ENCODE measurements around the gene SNRNP35.

The SNRNP35 gene

DNA sequence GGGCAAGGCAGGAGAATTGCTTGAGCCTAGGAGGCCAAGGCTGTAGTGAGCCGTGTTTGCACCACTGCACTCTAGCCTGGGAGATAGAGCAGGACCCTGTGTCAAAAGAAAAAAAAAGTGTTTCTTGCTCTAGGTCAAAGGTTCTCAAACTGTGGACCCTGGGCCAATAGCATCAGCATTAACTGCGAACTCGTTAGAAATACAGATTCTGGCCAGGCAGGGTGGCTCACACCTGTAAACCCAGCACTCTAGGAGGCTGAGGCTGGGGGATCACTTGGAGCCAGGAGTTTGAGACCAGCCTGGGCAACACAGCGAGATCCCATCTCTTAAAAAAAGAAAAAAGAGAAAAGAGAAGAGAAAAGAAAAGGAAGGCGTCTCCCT lies 22.3 kb upstream of the SNRNP35 start:
- H2AFZ ChIP-seq (ENCODE audit: low read length, unreplicated experiment) = peak overlapping the region; percentile 52
- H3K27ac ChIP-seq (ENCODE audit: low read depth, low read length) = peak overlapping the region; percentile 57; the same call in 1 of the 2 replicates

GRCh38 chr12:123436017-123436964 lies 21.6 kb upstream of the SNRNP35 start, which contains the start of gene RILPL2:
RILPL2 (minus strand) TSS chr12:123436684; CDS start chr12:123436420, 264 bp downstream.
- peaks cover 8% of the 10 kb centered on the region for H3K4me1 ChIP-seq (ENCODE audit: control insufficient read depth, insufficient read depth, low read length, unreplicated experiment)
- peak within 1 kb of the TSS; percentile 83 for H3K4me3 ChIP-seq (ENCODE audit: low read depth, low read length)
- no peaks in the 10 kb centered on the region for H3K27me3 ChIP-seq (ENCODE audit: insufficient read depth, low read length)
- H3K27ac ChIP-seq (ENCODE audit: low read depth, low read length) = peak within 1 kb of the TSS; percentile 57; the same call in 1 of the 2 replicates
- H3K36me3 ChIP-seq (ENCODE audit: insufficient read depth, low read length) = no peaks in the 10 kb centered on the region
- H2AFZ ChIP-seq (ENCODE audit: low read length, unreplicated experiment) = peak within 1 kb of the TSS; percentile 52
- peaks cover 20% of the 10 kb centered on the region for H3K79me2 ChIP-seq (ENCODE audit: control insufficient read depth, insufficient read depth, low read length, unreplicated experiment)

More for the DNA sequence above, 22.3 kb upstream of the SNRNP35 start:
- Histone ChIP-seq H3K36me3 (ENCODE audit: insufficient read depth, low read length) (no peaks in the 10 kb centered on the region), H3K27me3 (ENCODE audit: insufficient read depth, low read length) (no peaks in the 10 kb centered on the region), H3K4me1 (ENCODE audit: control insufficient read depth, insufficient read depth, low read length, unreplicated experiment) (peaks cover 8% of the 10 kb centered on the region), H3K4me3 (ENCODE audit: low read depth, low read length) (peak overlapping the region; percentile 83), H3K79me2 (ENCODE audit: control insufficient read depth, insufficient read depth, low read length, unreplicated experiment) (peaks cover 20% of the 10 kb centered on the region)

GRCh38 chr12:123441523-123442164 lies 16.3 kb upstream of the SNRNP35 start:
- H3K36me3 ChIP-seq (ENCODE audit: insufficient read depth, low read length) = no peaks in the 10 kb centered on the region
- no peak overlapping the region for H2AFZ ChIP-seq (ENCODE audit: low read length, unreplicated experiment)
- H3K4me3 ChIP-seq (ENCODE audit: low read depth, low read length) = no peak overlapping the region
- H3K4me1 ChIP-seq (ENCODE audit: control insufficient read depth, insufficient read depth, low read length, unreplicated experiment) = peaks cover 20% of the 10 kb centered on the region
- no peaks in the 10 kb centered on the region for H3K79me2 ChIP-seq (ENCODE audit: control insufficient read depth, insufficient read depth, low read length, unreplicated experiment)
- H3K27me3 ChIP-seq (ENCODE audit: insufficient read depth, low read length) = no peaks in the 10 kb centered on the region
- no peak overlapping the region for H3K27ac ChIP-seq (ENCODE audit: low read depth, low read length)

GRCh38 chr12:123442774-123443173 lies 15.2 kb upstream of the SNRNP35 start:
- Histone ChIP-seq H3K79me2 (ENCODE audit: control insufficient read depth, insufficient read depth, low read length, unreplicated experiment) (no peaks in the 10 kb centered on the region), H2AFZ (ENCODE audit: low read length, unreplicated experiment) (no peak overlapping the region), H3K4me1 (ENCODE audit: control insufficient read depth, insufficient read depth, low read length, unreplicated experiment) (peaks cover 20% of the 10 kb centered on the region), H3K27me3 (ENCODE audit: insufficient read depth, low read length) (no peaks in the 10 kb centered on the region), H3K27ac (ENCODE audit: low read depth, low read length) (no peak overlapping the region), H3K36me3 (ENCODE audit: insufficient read depth, low read length) (no peaks in the 10 kb centered on the region), H3K4me3 (ENCODE audit: low read depth, low read length) (no peak overlapping the region)

DNA sequence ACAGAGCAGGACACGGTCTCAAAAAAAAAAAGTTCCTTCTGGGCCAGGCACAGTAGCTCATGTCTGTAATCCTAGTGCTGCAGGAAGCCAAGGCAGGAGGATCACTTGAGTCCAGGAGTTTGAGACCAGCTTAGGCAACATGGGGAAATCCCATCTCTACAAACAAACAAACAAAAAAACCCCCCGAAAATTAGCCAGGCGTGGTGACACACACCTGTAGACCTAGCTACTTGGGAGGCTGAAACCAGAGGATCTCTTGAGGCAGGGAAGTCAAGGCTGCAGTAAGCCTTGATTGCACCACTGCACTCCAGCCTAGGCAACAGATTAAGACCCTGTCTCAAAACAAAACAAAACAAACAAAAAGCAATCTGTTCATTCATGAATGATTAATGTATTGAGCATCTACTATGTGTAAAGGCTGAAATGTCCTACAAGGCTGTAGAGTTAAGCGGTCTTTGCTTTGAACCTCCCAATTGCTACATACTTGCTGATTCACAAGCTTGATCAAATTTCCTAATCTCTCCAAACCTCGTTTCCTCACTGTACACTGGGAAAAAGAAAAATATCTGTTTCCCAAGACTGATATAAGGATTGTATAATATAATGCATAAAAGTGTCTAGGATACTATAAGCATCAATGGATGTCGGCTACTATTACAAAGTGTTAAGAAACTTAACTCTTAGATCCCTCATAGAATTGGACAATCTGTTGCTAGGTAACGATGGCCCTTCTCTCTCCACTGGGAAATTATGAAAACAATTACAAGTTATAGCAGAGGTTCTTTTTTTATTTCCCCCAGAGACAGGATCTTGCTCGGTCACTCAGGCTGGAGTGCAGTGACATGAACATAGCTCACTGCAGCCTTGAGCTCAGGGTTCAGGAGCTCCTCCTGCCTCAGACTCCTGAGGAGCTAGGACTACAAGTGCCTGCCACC lies 13.6 kb upstream of the SNRNP35 start:
- peaks cover 20% of the 10 kb centered on the region for H3K4me1 ChIP-seq (ENCODE audit: control insufficient read depth, insufficient read depth, low read length, unreplicated experiment)
- H3K4me3 ChIP-seq (ENCODE audit: low read depth, low read length) = no peak overlapping the region
- no peaks in the 10 kb centered on the region for H3K36me3 ChIP-seq (ENCODE audit: insufficient read depth, low read length)
- H2AFZ ChIP-seq (ENCODE audit: low read length, unreplicated experiment) = no peak overlapping the region
- no peaks in the 10 kb centered on the region for H3K79me2 ChIP-seq (ENCODE audit: control insufficient read depth, insufficient read depth, low read length, unreplicated experiment)
- peak overlapping the region; percentile 91 for H3K27ac ChIP-seq (ENCODE audit: low read depth, low read length)
- no peaks in the 10 kb centered on the region for H3K27me3 ChIP-seq (ENCODE audit: insufficient read depth, low read length)

DNA sequence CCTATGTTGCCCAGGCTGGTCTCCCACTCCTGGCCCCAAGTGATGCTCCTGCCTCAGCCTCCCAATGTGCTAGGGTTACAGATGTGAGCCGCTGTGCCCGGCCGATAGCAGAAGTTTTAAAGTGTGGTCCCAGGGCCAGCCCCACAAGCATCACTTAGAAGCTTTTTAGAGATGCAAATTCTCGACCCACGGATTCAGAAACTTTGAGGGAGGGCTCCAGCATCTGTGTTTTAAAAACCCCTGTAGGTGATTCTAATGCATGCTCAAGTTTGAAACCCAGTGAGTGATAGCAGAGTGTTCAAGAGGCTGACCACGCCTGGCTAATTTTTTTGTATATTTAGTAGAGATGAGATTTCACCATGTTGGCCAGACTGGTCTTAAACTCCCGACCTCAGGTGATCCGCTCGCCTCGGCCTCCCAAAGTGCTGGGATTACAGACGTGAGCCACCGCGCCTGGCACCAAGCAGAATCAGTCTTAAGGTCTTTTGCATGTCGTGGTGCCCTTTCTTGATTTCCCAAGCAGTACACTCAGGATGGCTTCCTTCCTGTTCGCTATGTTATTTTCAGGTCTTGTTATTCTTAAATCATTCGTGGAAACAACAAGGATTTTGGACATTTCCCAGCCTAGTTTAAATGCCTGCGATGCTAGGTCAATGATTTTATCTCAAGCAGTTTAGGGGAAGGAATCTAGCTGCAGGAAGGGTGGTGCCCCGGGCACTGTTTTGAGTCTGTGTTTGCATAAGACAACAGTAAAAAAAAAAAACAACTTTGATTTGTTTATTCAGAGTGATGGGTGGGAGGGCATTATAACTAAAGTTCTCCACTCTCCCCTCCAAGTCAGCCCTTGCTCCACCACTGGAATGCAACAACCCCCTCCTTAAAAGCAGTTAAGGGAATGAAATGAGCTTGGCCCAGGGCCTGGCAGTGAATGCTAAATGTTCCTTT lies 12.3 kb upstream of the SNRNP35 start:
- H3K27ac ChIP-seq (ENCODE audit: low read depth, low read length) = peak overlapping the region; percentile 91
- H3K4me1 ChIP-seq (ENCODE audit: control insufficient read depth, insufficient read depth, low read length, unreplicated experiment) = peaks cover 20% of the 10 kb centered on the region
- no peaks in the 10 kb centered on the region for H3K36me3 ChIP-seq (ENCODE audit: insufficient read depth, low read length)
- no peaks in the 10 kb centered on the region for H3K79me2 ChIP-seq (ENCODE audit: control insufficient read depth, insufficient read depth, low read length, unreplicated experiment)
- no peaks in the 10 kb centered on the region for H3K27me3 ChIP-seq (ENCODE audit: insufficient read depth, low read length)
- H2AFZ ChIP-seq (ENCODE audit: low read length, unreplicated experiment) = peak overlapping the region; percentile 88
- peak overlapping the region; percentile 29; the same call in 1 of the 2 replicates for H3K4me3 ChIP-seq (ENCODE audit: low read depth, low read length)

GRCh38 chr12:123446333-123446713 lies 11.6 kb upstream of the SNRNP35 start:
- H3K4me3 ChIP-seq (ENCODE audit: low read depth, low read length) = no peak overlapping the region
- no peaks in the 10 kb centered on the region for H3K27me3 ChIP-seq (ENCODE audit: insufficient read depth, low read length)
- no peaks in the 10 kb centered on the region for H3K79me2 ChIP-seq (ENCODE audit: control insufficient read depth, insufficient read depth, low read length, unreplicated experiment)
- H2AFZ ChIP-seq (ENCODE audit: low read length, unreplicated experiment) = peak overlapping the region; percentile 88
- H3K27ac ChIP-seq (ENCODE audit: low read depth, low read length) = peak overlapping the region; percentile 91
- H3K36me3 ChIP-seq (ENCODE audit: insufficient read depth, low read length) = no peaks in the 10 kb centered on the region
- H3K4me1 ChIP-seq (ENCODE audit: control insufficient read depth, insufficient read depth, low read length, unreplicated experiment) = peaks cover 20% of the 10 kb centered on the region

- H3K4me3 ChIP-seq (ENCODE audit: low read depth, low read length) = no peak overlapping the region
- H2AFZ ChIP-seq (ENCODE audit: low read length, unreplicated experiment) = no peak overlapping the region
- peaks cover 20% of the 10 kb centered on the region for H3K4me1 ChIP-seq (ENCODE audit: control insufficient read depth, insufficient read depth, low read length, unreplicated experiment)
- no peak overlapping the region for H3K27ac ChIP-seq (ENCODE audit: low read depth, low read length)
- no peaks in the 10 kb centered on the region for H3K36me3 ChIP-seq (ENCODE audit: insufficient read depth, low read length)
- H3K27me3 ChIP-seq (ENCODE audit: insufficient read depth, low read length) = no peaks in the 10 kb centered on the region
- H3K79me2 ChIP-seq (ENCODE audit: control insufficient read depth, insufficient read depth, low read length, unreplicated experiment) = no peaks in the 10 kb centered on the region
Measured at GRCh38 chr12:123449249-123449733, 8.6 kb upstream of the SNRNP35 start.

- H3K36me3 ChIP-seq (ENCODE audit: insufficient read depth, low read length) = no peaks in the 10 kb centered on the region
- no peak overlapping the region for H3K27ac ChIP-seq (ENCODE audit: low read depth, low read length)
- H3K79me2 ChIP-seq (ENCODE audit: control insufficient read depth, insufficient read depth, low read length, unreplicated experiment) = no peaks in the 10 kb centered on the region
- no peak overlapping the region for H2AFZ ChIP-seq (ENCODE audit: low read length, unreplicated experiment)
- no peak overlapping the region for H3K4me3 ChIP-seq (ENCODE audit: low read depth, low read length)
- no peaks in the 10 kb centered on the region for H3K27me3 ChIP-seq (ENCODE audit: insufficient read depth, low read length)
- H3K4me1 ChIP-seq (ENCODE audit: control insufficient read depth, insufficient read depth, low read length, unreplicated experiment) = peaks cover 15% of the 10 kb centered on the region
Measured at GRCh38 chr12:123449856-123450255, 8.1 kb upstream of the SNRNP35 start.
